Chondrocyte (in vitro differentiated cells): ENCODE results near the gene JAK1. TPM values are rescaled to one million over a fixed set of nuclear protein-coding genes. Genes with fewer than 3 reads are reported as not detected.

Experiments
- DNase-seq: peaks from one replicate; pipeline ENCODE4 v3.0.0; 2021; ENCODE audit warnings: mixed read lengths, low spot score
- H3K27ac Mint-ChIP-seq: one replicate; pipeline ENCODE4 v1.8.0; 2021; ENCODE audit warnings: mild to moderate bottlenecking, moderate library complexity, mixed read lengths; ENCODE audit not compliant: unreplicated experiment
- H3K27me3 Mint-ChIP-seq: 2 replicates; pipeline ENCODE4 v1.8.0; 2021; ENCODE audit warnings: low read depth, mixed read lengths
- H3K36me3 Mint-ChIP-seq: 2 replicates; pipeline ENCODE4 v1.8.0; 2021; ENCODE audit warnings: low read depth, mixed read lengths
- H3K4me1 Mint-ChIP-seq: 2 replicates; pipeline ENCODE4 v1.8.0; 2021; ENCODE audit warnings: low read depth, mild to moderate bottlenecking, mixed read lengths
- H3K4me3 Mint-ChIP-seq: one replicate; pipeline ENCODE4 v1.8.0; 2021; ENCODE audit warnings: mild to moderate bottlenecking, moderate library complexity, mixed read lengths; ENCODE audit not compliant: unreplicated experiment
- H3K9me3 Mint-ChIP-seq: 2 replicates; pipeline ENCODE4 v1.8.0; 2021; ENCODE audit warnings: low read depth, mixed read lengths
- total RNA-seq: library from RNA; stranded (reverse); gene quantifications from 3 replicates; pipeline ENCODE4 v1.2.1, GENCODE V29; 2021
- TF ChIP-seq, protein P1 (sequence below): fragments of 200-600 bp; sonication (generic); IDR thresholded peaks from 2 replicates; pipeline ENCODE4 v1.5.0; 2021; ENCODE audit warnings: antibody characterized with exemption, mild to moderate bottlenecking, moderate library complexity

Gene JAK1
- total RNA-seq, 1 donor from 2014 or later, result 112 TPM

DNA sequence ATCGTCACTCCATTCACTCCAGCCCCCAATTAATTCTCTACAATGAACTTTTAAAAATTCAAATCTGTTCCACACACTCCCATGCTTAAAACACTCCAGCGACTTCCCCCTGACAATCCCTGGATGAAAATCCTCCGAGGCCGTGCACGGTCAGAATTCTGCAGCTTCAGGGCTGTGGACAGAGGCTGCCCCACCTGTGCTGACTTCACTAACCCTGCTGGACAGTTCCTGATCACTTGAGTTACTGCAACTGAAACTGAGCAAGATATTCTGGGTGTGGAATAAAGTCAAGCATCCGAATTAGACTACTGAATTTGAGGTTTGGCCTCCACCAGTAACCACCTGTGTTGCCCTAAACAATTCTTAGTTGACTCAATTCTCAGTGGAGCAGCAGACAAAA is 1.0 kb upstream of the JAK1 start:
- Mint-ChIP-seq H3K4me3 (peak overlapping the region; percentile 28), H3K27me3 (no peaks in the 10 kb centered on the region), H3K4me1 (peaks cover 32% of the 10 kb centered on the region), H3K9me3 (no peaks in the 10 kb centered on the region), H3K36me3 (no peaks in the 10 kb centered on the region), H3K27ac (no peak overlapping the region)
- TF ChIP-seq, protein P1, sequence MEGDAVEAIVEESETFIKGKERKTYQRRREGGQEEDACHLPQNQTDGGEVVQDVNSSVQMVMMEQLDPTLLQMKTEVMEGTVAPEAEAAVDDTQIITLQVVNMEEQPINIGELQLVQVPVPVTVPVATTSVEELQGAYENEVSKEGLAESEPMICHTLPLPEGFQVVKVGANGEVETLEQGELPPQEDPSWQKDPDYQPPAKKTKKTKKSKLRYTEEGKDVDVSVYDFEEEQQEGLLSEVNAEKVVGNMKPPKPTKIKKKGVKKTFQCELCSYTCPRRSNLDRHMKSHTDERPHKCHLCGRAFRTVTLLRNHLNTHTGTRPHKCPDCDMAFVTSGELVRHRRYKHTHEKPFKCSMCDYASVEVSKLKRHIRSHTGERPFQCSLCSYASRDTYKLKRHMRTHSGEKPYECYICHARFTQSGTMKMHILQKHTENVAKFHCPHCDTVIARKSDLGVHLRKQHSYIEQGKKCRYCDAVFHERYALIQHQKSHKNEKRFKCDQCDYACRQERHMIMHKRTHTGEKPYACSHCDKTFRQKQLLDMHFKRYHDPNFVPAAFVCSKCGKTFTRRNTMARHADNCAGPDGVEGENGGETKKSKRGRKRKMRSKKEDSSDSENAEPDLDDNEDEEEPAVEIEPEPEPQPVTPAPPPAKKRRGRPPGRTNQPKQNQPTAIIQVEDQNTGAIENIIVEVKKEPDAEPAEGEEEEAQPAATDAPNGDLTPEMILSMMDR, result no peak
- no peak for DNase-seq

DNA sequence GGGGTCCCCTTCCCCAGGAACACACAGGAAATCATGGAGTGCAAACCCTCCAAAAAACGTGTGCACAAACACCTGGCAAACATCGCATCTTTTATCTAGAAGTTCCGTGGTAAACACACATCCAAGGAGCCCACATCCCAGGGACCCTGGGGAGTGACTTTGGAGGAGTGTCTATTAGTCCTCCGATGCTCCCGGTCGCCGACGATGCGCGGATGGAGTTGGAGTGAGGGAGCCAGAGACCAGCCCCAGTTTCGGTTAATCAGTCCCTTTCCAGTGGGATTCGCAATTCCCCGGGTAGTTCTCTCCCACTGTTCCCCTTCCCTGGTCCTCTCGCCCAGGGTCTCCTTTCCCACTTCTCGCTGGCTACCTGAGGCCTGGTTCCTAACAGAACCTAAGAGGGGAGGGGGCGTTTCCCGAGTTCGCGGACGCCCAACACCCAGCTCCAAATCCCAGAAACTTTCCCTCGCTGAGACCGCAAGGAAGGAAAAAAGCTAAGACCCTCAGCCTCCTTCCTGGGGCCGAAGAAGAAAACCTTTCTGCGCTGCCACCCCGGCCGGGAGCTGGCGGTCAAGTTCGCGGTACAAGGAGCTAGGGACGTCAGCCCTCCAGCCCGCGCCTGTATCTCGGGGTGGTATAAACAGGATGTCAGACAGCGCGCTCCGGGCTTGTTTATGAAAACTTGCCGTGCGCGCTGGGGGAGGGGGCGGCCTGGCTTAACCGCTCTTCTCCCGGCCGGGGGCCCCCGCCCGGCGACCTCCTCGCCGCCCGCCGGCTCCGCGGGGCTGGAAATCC is 787 bp downstream of the JAK1 start:
- Mint-ChIP-seq H3K36me3 (no peaks in the 10 kb centered on the region), H3K4me3 (peak overlapping the region; percentile 93), H3K9me3 (no peaks in the 10 kb centered on the region), H3K27me3 (no peaks in the 10 kb centered on the region), H3K27ac (peak overlapping the region; percentile 94), H3K4me1 (peaks cover 48% of the 10 kb centered on the region)
- no peak for DNase-seq
- TF ChIP-seq, protein P1, result no peak

DNA sequence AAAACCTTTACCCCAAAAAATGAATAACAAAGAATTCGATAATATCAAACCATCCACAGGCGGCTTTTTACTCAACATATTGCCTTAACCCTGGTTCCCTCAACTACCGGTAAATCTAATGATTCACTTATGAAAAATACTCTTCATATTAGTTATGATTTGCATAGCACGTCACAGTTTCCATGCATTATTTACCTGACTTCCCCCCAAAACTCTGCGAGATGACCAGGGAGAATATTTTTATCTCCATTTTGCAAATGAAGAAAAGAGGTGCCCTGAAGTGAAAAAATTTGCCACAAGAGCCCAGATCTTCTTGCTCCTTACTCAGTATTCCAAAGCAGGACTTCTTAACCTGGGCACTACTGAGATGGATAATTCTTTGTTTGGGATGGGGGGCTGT is 2.9 kb downstream of the JAK1 start:
- Mint-ChIP-seq H3K27me3 (no peaks in the 10 kb centered on the region), H3K4me3 (no peak overlapping the region), H3K27ac (no peak overlapping the region), H3K36me3 (no peaks in the 10 kb centered on the region), H3K4me1 (peaks cover 66% of the 10 kb centered on the region), H3K9me3 (no peaks in the 10 kb centered on the region)
- no peak for DNase-seq
- TF ChIP-seq, protein P1, result no peak

DNA sequence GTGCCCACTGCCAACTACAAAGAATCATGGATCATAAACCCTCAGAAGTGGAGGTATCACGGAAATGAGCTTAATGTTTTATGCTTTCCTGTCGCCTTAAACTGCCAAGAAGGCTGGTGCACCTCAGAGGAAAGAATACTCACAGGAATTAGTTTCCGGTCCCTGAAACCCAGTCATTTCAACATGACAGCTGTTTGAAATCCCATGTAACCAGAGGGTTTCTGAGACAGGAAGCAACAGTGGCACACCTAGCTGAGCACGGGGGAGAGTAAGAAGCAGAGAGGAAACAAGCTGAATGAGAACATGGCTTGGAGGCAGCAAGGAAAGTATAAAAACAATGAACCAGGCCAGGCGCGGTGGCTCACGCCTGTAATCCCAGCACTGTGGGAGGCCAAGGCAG is 3.9 kb downstream of the JAK1 start:
- no peak for DNase-seq
- Mint-ChIP-seq H3K4me3 (no peak overlapping the region), H3K27ac (peak overlapping the region; percentile 27), H3K36me3 (no peaks in the 10 kb centered on the region), H3K9me3 (no peaks in the 10 kb centered on the region), H3K27me3 (no peaks in the 10 kb centered on the region), H3K4me1 (peaks cover 70% of the 10 kb centered on the region)
- TF ChIP-seq, protein P1, result no peak

DNA sequence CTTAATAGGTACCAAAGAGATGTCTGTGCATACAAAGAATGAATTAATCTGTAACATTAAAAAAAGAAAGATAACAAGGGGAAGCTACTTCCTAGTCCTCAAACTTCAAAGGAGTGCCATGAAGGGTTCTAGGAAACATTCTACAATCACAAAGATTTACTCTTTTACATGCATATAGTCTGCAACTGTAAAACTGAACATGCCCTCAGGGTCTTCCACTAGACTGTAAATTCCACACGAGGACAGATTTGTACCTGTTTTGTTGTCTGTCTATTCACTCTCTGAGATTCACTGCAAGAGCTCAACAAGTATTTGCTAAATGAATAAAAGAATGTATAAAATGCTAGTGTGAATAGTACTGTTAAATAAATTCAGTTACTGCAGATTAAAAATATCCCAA is 4.4 kb downstream of the JAK1 start:
- Mint-ChIP-seq H3K9me3 (no peaks in the 10 kb centered on the region), H3K4me1 (peaks cover 65% of the 10 kb centered on the region), H3K27me3 (no peaks in the 10 kb centered on the region), H3K36me3 (no peaks in the 10 kb centered on the region), H3K4me3 (no peak overlapping the region), H3K27ac (peak overlapping the region; percentile 27)
- TF ChIP-seq, protein P1, result no peak
- no peak for DNase-seq
